ENCODE data around the gene EP300.
"Not testable (repeated sequence)": the region's sequence is repeated elsewhere in the genome, so short reads cannot be mapped to it uniquely, and the experiment has no call there.

The EP300 gene

DNA sequence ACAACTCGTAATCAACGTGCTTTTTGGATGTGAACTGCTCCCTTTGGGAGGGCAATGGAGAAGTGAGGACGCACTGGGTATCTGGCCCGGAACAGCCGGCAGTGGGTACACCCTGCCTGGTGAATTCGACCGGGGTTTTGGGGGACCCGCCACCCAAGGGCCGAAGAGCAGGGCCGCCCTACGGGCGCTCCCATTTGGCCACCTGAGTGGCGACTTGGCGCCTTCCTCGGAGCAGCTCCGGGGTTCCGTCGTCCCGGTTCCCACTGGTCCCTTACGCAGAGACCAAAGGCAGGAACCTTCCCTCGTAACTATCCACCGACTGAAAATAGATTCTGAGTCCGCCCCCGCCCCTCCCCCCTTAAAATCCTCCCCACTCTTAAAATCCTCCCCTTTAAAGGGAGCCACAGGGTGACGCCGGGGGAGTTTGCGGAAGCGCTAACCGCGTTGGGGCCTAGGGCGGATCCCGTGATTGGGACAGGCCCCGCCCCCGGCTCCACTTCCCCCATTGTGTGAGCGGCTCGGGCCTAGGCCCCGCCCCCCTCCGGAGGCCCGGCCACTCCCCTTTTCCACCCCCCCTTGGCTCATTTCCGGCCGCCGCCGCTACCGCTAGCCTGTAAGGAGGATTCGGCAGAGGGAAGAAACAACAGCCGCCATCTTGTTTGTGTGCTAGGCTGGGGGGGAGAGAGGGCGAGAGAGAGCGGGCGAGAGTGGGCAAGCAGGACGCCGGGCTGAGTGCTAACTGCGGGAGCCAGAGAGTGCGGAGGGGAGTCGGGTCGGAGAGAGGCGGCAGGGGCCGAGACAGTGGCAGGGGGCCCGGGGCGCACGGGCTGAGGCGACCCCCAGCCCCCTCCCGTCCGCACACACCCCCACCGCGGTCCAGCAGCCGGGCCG, 1.0 kb upstream of the EP300 start:
- DNase-seq: peak; percentile 70 to 94

DNA sequence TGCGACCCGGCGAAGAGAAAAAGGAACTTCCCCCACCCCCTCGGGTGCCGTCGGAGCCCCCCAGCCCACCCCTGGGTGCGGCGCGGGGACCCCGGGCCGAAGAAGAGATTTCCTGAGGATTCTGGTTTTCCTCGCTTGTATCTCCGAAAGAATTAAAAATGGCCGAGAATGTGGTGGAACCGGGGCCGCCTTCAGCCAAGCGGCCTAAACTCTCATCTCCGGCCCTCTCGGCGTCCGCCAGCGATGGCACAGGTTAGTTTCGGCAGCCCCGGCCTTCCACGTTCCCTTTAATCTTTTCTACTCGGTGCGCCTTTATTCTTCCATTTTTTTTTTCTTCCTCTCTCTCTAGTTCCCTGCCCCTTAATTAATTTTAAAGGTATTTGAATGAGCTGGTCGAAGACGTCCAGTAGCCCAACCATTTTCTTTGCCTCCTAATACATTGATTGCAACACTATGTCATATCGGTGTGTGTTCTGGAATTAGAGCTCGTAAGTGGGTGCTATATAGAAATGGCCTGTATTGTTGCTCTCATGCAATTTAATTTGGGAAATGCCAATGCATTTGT, 537 bp downstream of the EP300 start:
- DNase-seq: peak in 1 of 2 experiments; percentile 44

DNA sequence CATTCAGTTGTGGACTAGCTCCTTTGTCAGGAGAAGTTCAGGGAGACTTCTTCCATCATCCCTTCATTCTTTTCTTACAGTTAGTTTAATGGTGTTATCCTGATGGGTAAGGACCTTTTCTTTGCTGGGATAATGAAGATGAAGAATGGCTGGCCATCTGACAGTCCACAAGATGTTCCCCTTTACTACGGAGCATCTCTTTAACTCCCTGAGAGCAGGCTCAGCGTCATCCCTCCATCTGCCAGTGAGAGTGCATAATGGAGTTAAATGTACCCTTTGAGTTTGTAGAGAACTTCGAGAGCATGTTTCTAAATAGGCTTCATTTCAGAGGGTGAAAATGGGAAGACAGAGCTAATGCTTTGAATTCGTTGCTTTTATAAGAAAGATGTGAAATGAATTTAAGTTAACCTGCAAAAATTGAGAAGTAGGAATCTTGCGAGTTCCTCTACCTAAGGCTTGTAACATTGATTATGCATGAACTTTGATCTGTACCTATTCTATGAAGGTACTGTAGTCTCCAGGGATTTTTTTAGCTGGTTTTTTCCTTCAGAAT, 1.7 kb downstream of the EP300 start:
- peak in 1 of 2 experiments; percentile 33 for DNase-seq

DNA sequence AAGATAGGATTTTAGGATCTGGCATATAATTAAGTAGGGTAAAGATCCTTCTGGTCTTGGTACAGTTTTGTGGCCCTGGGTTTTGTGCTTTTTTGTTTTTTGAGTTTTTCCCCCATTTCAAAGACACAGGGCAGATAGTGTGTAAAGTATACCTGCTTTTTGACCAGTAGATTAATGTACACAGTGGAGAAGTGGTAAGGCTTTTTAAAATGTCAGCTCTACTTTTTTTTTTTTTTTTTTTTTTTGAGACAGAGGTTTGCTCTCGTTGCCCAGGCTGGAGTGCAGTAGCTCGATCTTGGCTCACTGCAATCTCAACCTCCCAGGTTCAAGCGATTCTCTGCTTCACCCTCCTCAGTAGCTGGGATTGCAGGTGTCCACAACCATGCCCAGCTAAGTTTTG, 4.0 kb downstream of the EP300 start:
- DNase-seq: no peak

DNA sequence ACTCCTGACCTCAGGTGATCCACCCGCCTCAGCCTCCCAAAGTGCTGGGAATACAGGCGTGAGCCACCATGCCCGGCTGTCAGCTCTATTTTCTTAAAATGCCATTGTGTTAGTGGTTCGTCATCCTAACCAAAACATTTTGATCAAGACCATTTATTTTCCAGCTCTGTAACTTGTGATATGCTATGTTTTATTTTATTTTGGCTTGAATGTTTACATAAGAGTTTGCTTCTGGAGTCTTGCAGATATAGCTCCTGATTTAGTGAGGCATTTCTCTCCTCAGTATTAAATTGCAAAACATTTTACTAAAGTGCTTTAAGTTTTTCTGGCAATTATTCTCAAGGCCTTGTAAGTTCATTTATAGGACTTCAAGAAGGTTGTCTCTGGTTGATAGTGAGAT, 4.4 kb downstream of the EP300 start:
- DNase-seq: no peak

DNA sequence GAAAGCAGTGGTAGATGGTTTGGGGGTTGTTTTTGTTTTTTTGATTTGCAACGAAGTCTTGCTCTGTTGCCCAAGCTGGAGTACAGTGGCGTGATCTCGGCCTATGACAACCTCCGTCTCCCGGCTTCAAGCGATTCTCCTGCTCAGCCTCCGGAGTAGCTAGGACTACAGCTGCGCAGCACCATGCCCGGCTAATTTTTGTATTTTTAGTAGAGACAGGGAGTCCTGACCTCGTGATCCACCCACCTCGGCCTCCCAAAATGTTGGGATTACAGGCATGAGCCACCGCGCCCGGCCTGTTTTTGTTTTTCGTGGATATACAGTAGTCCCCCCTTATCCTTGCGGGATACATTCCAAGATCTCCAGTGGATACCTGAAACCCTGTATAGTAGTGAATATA, 6.6 kb downstream of the EP300 start:
- no peak for DNase-seq

DNA sequence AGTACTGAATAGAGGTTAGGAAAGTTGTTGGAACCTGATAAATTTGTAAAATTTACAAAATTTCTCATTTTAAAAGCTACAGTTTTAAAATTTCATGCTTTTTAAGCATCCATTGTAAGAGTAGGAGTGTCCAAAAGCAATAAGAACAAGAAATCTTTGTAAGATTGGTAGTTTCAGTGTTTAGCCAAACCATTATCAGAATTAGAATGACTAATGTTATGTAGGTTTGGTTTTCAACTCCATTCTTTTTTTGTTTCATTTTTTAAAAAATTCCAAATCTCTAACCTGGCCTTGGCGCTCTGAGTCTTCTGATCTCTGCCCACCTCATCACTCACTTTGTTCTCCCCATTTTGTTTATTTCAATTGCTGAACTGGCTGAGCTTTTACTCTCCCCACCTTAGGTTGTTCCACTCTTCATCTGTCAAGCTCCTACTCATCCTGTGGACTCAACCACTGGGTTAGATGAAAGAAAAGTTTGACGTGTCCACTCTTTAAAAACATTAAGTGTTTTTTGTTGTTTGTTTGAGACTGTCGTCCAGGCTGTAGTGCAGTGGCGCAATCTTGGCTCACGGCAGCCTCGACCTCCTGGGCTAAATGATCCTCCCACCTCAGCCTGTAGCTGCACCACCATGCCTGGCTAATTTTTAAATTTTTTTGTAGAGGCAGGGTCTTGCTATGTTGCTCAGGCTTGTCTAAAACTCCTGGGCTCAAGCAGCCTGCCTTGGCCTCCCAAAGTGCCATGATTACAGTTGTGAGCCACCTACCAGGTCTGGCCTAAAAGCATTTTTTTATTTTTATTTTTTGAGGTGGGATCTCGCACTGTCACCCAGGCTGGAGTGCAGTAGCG, 14.0 kb downstream of the EP300 start:
- DNase-seq: no peak

DNA sequence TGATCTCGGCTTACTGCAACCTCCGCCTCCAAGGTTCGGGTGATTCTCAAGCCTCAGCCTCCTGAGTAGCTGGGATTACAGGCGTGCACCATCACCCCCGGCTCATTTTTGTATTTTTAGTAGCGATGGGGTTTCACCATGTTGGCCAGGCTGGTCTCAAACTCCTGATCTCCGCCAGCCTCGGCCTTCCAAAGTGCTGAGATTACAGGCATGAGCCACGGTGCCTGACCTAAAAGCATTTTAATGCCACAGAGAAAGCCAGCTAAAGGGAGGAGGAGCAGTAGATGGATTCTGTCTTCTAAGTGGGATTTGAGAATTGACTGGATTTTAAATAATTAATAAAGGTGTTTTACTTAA, 14.6 kb downstream of the EP300 start:
- not testable (repeated sequence) for DNase-seq

DNA sequence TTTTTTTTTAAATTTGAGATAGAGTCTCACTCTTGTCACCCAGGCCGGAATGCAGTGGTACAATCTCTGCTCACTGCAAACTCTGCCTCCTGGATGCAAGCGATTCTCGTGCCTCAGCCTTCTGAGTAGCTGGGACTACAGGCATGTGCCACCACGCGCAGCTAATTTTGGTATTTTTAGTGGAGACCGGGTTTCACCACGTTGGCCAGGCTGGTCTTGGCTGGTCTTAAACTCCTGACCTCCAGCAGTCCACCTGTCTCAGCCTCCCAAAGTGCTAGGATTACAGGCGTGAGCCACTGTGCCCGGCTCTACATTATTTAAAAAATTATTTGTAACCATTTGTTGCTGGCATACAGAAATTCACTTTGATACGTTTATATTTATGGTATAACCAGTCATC, 18.6 kb downstream of the EP300 start:
- no peak for DNase-seq

DNA sequence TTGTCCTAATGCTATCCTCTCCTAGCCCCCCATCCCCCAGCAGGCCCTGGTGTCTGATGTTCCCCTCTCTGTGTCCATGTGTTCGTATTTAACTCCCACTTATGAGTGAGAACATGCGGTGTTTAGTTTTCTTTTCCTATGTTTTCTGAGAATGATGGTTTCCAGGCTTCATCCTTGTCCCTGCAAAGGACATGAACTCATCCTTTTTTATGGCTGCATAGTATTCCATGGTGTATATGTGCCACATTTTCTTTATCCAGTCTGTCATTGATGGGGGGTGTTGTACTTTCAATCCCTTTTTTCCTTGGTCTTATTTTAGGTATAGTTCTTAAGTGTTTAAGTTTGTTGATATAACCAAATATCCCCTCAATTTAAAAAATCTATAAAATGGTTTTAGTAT, 23.9 kb downstream of the EP300 start:
- DNase-seq: no peak

DNA sequence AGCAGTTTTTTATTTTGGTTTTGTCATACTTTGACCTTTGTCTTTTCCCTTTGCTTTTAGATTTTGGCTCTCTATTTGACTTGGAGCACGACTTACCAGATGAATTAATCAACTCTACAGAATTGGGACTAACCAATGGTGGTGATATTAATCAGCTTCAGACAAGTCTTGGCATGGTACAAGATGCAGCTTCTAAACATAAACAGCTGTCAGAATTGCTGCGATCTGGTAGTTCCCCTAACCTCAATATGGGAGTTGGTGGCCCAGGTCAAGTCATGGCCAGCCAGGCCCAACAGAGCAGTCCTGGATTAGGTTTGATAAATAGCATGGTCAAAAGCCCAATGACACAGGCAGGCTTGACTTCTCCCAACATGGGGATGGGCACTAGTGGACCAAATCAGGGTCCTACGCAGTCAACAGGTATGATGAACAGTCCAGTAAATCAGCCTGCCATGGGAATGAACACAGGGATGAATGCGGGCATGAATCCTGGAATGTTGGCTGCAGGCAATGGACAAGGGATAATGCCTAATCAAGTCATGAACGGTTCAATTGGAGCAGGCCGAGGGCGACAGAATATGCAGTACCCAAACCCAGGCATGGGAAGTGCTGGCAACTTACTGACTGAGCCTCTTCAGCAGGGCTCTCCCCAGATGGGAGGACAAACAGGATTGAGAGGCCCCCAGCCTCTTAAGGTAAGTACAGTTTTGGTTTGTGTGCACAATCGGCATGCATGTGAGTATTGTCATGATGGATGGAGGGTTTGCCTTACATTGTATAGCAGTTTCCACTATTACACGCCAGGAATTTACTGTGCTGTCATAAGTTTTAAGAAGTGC, 25.0 kb downstream of the EP300 start:
- no peak for DNase-seq

DNA sequence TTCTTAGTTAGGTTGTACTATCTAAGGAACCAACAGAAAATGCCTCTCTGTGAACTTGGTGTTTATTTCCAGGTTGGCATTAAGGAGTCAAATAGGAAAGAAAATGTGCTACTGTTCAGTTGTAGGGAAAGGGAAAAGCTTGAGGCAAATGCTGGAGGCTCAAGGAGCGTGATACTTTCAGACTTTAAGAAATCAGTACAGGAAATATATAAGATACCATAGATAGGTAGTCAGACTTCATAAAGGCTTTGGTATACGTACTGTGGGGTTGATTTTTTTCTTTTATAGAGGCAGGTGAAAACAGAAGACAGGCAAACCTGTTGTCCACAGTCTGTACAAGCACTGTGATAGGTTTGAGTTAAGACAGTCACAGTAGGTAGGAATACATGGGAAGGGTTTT, 30.8 kb downstream of the EP300 start:
- no peak for DNase-seq

DNA sequence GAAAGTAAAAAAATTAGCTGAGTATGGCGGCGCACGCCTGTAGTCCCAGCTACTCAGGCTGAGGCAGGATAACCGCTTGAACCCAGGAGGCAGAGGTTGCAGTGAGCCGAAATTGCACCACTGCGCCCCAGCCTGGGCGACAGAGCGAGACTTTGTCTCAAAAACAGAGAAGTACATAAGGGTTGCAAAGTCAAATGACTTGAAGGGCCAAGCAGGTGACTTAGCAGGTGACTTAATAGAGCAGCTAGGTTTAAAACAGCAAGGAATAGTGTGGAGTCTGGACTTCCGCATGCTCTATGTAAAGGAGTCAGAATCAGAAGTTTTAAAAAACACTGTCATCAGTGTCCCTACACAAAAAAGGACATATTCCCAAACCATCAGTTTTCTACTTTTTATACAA, 31.7 kb downstream of the EP300 start:
- no peak for DNase-seq

DNA sequence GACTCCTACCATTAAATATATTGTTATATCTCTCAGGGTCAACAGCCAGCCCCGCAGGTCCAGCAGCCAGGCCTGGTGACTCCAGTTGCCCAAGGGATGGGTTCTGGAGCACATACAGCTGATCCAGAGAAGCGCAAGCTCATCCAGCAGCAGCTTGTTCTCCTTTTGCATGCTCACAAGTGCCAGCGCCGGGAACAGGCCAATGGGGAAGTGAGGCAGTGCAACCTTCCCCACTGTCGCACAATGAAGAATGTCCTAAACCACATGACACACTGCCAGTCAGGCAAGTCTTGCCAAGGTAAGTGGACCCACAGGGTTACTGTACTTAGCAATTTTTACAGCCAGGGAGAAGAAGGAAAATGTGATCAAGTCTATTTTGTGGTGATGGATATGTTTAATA, 35.1 kb downstream of the EP300 start:
- no peak for DNase-seq

DNA sequence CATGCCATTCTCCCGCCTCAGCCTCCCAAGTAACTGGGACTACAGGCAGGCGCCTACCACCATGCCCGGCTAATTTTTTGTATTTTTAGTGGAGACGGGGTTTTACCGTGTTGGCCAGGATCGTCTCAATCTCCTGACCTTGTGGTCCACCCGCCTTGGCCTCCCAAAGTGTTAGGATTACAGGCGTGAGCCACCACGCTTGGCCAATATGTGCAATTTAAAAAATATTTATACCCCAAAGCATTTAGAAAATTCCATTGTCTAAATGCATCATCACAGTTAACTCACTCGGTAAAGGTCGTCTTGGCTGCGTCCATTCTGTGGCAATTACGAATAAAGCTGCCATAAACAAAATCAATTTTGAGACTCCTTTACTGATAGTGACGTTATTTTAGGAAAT, 36.2 kb downstream of the EP300 start:
- DNase-seq: no peak

DNA sequence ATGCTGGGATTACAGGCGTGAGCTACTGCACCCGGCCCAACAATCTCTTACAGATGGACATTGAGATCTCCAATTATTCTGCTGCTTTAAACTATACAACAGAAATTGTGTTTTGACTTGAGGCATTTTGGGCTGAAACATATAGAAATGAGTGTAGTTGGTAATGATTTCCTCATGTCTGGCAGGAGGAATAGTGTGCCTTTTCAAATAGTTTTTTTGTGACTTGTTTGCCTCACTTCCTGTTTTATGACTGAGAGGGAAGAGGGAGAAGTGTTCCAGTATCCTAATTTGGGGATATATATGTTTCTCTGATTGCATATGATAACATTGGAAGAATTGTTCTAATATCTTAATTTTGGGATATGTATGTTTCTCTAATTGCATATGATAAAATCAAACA, 40.2 kb downstream of the EP300 start:
- no peak for DNase-seq

DNA sequence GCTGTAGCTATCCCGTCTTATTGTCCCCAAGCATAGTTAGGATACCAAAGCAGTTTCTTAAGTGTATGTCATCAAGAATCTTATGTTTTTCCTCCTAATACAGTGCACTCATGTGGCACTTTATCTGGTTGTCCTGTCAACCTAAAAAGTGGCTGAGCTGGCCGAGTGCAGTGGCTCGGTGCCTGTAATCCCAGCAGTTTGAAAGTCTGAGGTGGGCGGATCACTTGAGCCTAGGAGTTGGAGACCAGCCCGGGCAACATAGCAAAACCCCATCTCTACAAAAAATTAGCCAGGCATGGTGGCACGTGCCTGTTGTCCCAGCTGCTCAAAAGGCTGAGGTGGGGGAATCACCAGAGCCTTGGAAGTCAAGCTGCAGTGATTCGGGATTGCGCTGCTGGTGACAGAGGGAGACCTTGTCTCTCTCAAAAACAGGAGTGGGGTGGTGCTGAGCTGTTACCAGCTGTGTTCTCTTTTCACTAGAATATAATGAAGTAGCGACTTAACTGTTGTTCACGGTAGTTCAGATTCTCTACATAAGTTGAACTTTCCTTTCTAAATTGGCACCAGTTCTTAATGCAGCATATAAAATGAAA, 48.1 kb downstream of the EP300 start:
- DNase-seq: no peak

DNA sequence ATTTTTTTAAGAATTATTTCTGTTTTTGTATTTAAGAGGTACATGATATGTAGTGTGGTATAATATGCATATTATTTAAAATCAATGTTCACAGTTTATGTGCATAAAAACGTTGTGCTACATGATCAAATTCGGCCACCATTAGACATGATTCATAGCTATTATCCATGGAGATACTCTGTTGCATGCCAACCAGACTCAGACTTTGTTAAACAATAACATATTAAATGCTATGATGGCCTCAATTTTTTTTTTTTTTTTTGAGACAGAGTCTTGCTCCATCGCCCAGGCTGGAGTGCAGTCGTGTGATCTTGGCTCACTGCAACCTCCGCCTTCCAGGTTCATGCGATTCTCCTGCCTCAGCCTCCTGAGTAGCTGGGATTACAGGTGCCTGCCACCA, 53.5 kb downstream of the EP300 start:
- not testable (repeated sequence) for DNase-seq

DNA sequence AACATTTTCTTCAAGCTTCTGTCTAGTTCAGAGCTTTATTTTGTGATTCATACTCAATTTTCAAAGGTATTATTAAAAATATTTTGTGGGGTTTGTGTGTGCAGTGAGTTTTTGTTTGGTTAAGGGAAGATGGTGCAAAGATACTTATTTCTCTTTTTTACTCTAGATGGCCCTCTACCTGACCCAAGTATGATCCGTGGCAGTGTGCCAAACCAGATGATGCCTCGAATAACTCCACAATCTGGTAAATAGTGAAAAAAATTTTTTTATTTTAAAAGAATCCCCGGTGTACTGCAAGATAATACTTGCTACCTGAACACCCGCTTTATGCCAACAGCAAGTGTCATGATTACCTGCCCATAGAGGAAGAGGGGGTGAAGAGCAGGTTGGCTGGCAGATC, 54.2 kb downstream of the EP300 start:
- DNase-seq: no peak

DNA sequence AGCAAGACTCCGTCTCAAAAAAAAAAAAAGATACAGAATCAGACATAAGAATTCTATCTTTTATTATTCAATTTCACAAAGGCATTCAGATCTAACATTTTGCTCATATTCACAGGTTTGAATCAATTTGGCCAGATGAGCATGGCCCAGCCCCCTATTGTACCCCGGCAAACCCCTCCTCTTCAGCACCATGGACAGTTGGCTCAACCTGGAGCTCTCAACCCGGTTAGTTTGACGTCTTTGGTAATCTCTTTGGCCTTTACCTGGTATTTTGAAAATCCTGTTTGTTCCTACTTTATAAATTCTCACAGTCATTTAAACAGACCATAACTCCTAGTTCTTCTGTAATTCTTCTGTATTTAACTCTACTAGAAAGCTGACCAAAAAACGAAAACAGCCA, 55.3 kb downstream of the EP300 start:
- no peak for DNase-seq

DNA sequence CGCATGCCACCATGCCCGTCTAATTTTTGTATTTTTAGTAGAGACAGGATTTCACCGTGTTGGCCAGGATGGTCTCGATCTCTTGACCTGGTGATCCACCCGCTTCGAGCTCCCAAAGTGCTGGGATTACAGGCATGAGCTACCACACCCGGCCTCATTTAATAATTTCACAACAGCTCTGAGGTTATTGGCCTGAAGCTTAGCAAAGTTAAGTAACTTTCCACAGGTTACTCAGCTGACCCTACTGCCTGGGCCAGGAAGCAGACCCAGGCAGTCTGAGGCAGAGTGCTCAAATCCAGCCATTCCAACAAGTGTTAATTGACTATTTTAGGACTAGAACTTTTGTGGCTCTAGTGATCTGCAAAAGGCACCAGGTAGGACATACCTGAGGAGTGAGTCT, 60.5 kb downstream of the EP300 start:
- no peak for DNase-seq

DNA sequence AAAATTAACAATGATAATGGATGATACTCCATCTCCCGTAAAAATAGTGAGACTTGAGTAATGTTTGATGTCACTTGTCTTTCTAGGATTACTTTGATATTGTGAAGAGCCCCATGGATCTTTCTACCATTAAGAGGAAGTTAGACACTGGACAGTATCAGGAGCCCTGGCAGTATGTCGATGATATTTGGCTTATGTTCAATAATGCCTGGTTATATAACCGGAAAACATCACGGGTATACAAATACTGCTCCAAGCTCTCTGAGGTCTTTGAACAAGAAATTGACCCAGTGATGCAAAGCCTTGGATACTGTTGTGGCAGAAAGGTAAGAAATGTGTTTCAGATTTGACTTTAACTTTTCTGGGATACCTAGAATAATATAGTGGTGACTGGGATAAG, 64.7 kb downstream of the EP300 start:
- DNase-seq: no peak
